ENCODE results near the gene ZFP36L2. TPM values are rescaled to one million over a fixed set of nuclear protein-coding genes. Genes with fewer than 3 reads are reported as not detected.

The ZFP36L2 gene
- total and polyA plus RNA-seq, 9 of the 15 experiments (the other 6 are each of a cell fraction or from before 2014, with no cell fraction given), result 4.1 to 60.6 (median 20.3) TPM

DNA sequence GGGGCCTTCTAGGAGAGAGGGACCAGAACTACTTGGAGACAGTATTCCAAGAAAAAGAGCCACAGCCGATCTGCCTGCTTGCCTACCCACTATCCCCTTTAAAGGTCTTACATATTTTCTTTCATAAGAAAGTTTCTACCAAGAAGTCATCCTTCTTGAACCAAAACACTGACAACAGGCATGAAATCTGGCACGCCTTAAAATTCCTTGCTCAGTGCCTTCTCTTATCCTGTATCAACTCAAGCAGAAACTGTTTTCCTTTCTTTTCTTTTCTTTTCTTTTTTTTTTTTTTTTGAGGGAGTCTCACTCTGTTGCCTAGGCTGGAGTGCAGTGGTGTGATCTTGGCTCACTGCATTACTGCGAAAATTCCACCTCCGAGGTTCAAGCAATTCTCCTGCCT, 48.3 kb upstream of the ZFP36L2 start:
- Histone ChIP-seq H3K27ac (ENCODE audit: extremely low read depth, low read depth, low read length) (no peak overlapping the region), H3K36me3 (ENCODE audit: control insufficient read depth, insufficient read depth, low read length) (no peaks in the 10 kb centered on the region; the same call in 2 of the 3 replicates), H3K9ac (ENCODE audit: insufficient read depth in 1 of 2, low read depth in 2 of 2, low read length in 2 of 2) (no peak overlapping the region), H3K9me1 (ENCODE audit: control insufficient read depth, insufficient read depth, low read length) (no peaks in the 10 kb centered on the region), H3K9me3 (replicated peaks; ENCODE audit: control insufficient read depth, insufficient read depth, low read depth, low read length) (no peaks in the 10 kb centered on the region), H3K4me1 (replicated peaks in 1 of 2; ENCODE audit: control insufficient read depth in 2 of 2, insufficient read depth in 2 of 2, low read length in 2 of 2) (peaks cover 0 to under 1% of the 10 kb centered on the region in 2 experiments; a peak in 1 of 5 replicates), H3K27me3 (ENCODE audit: control insufficient read depth in 2 of 2, insufficient read depth in 2 of 2, low read length in 2 of 2) (no peaks in the 10 kb centered on the region), H3K4me2 (ENCODE audit: insufficient read depth, low read length) (no peak overlapping the region), H4K20me1 (replicated peaks; ENCODE audit: control insufficient read depth, insufficient read depth, low read length) (0 out of 2 replicates have a peak, but pooled peaks cover 3% of the 10 kb centered on the region), H2AFZ (ENCODE audit: low read depth, low read length) (no peak overlapping the region), H3K4me3 (no peak overlapping the region), H3K79me2 (ENCODE audit: control insufficient read depth, insufficient read depth, low read length) (no peaks in the 10 kb centered on the region)
- in situ Hi-C loops (cut with MboI), result no loop called here
- POLR2A ChIA-PET, result no interaction called here
- BruUV-seq (replicated peaks), result no TSS peak
- FAIRE-seq, result no peak
- 82% methylated on average over 4 of the region's 4 CpGs for WGBS (ENCODE audit: insufficient coverage, low coverage, missing lambda C conversion rate)
- TF ChIP-seq BCOR (IDR thresholded peaks at IDR 0.05) (no peak), SREBF1 (IDR thresholded peaks at IDR 0.05; ENCODE audit: borderline replicate concordance, low read depth, low read length) (no peak), ZNF197 (CRISPR knock-in tag; IDR thresholded peaks at IDR 0.05; ENCODE audit: low read depth) (no peak), HNRNPL (IDR thresholded peaks at IDR 0.05; ENCODE audit: low read depth, low read length) (no peak), SP2 (IDR thresholded peaks at IDR 0.05; ENCODE audit: extremely low read depth, low read depth, low read length, poor library complexity, severe bottlenecking) (no peak)
- intact Hi-C loops (cut with micrococcal nuclease), result loop anchor here (5.0 kb wide), 1 partner anchor 208 kb away; no protein-coding TSS in a partner anchor
- no peak for ATAC-seq
- CTCF ChIA-PET (ENCODE audit: low intra/inter-chr PET ratio), result no interaction called here
- no peak for DNase-seq (ENCODE audit: extremely low read depth in 1 of 4, low spot score in 3 of 4)

- Histone ChIP-seq H3K4me2 (ENCODE audit: insufficient read depth, low read length) (no peak overlapping the region), H3K79me2 (ENCODE audit: control insufficient read depth, insufficient read depth, low read length) (no peaks in the 10 kb centered on the region), H3K27ac (ENCODE audit: extremely low read depth, low read depth, low read length) (no peak overlapping the region), H3K4me3 (no peak overlapping the region), H3K36me3 (ENCODE audit: control insufficient read depth, insufficient read depth, low read length) (no peaks in the 10 kb centered on the region), H2AFZ (ENCODE audit: low read depth, low read length) (no peak overlapping the region), H3K9me1 (ENCODE audit: control insufficient read depth, insufficient read depth, low read length) (no peaks in the 10 kb centered on the region), H3K4me1 (replicated peaks in 1 of 2; ENCODE audit: control insufficient read depth in 2 of 2, insufficient read depth in 2 of 2, low read length in 2 of 2) (peaks cover 6% of the 10 kb centered on the region in 2 experiments; a peak in 3 of 5 replicates), H3K9ac (ENCODE audit: insufficient read depth in 1 of 2, low read depth in 2 of 2, low read length in 2 of 2) (no peak overlapping the region; a peak in 1 of 4 replicates), H3K9me3 (replicated peaks; ENCODE audit: control insufficient read depth, insufficient read depth, low read depth, low read length) (no peaks in the 10 kb centered on the region), H4K20me1 (replicated peaks; ENCODE audit: control insufficient read depth, insufficient read depth, low read length) (0 out of 2 replicates have a peak, but pooled peaks cover 3% of the 10 kb centered on the region), H3K27me3 (ENCODE audit: control insufficient read depth in 2 of 2, insufficient read depth in 2 of 2, low read length in 2 of 2) (no peaks in the 10 kb centered on the region)
- WGBS (ENCODE audit: insufficient coverage, low coverage, missing lambda C conversion rate), result 65% methylated on average over 4 of the region's 4 CpGs
- intact Hi-C loops (cut with micrococcal nuclease), result no loop called here
- ChIA-PET POLR2A (no interaction called here), CTCF (ENCODE audit: low intra/inter-chr PET ratio) (no interaction called here)
- no TSS peak for BruUV-seq (replicated peaks)
- DNase-seq (ENCODE audit: extremely low read depth in 1 of 4, low spot score in 3 of 4) (no peak), FAIRE-seq (no peak), ATAC-seq (no peak)
- in situ Hi-C loops (cut with MboI), result no loop called here
- TF ChIP-seq BRCA1 (IDR thresholded peaks at IDR 0.05) (no peak), BRCA1 (CRISPR knock-in tag; IDR thresholded peaks at IDR 0.05) (no peak)
Measured at GRCh38 chr2:43274055-43274454, 47.6 kb upstream of the ZFP36L2 start.

Measured in K562 (cell line).